ENCODE data around the gene DENND2D. TPM values are rescaled to one million over a fixed set of nuclear protein-coding genes. Genes with fewer than 3 reads are reported as not detected.

DENND2D gene
- polyA plus RNA-seq, 1 donor (not counting 4 experiments of a cell fraction or from before 2014, with no cell fraction given): 7.8 TPM

- Histone ChIP-seq H3K79me2 (ENCODE audit: control insufficient read depth, insufficient read depth, low read length) (peaks cover 86% of the 10 kb centered on the region), H3K4me2 (ENCODE audit: control insufficient read depth, extremely low read depth, insufficient read depth, low read depth, low read length) (no peak overlapping the region), H3K9me3 (ENCODE audit: control insufficient read depth, low read depth, low read length) (no peaks in the 10 kb centered on the region), H3K4me3 (ENCODE audit: control insufficient read depth in 2 of 3, extremely low read depth in 1 of 3, insufficient read depth in 2 of 3, low read depth in 1 of 3, low read length in 3 of 3) (no peak overlapping the region), H4K20me1 (ENCODE audit: control insufficient read depth, extremely low read depth, insufficient read depth, low read length) (no peaks in the 10 kb centered on the region), H3K9me1 (ENCODE audit: control insufficient read depth, extremely low read depth, insufficient read depth, low read length) (no peaks in the 10 kb centered on the region), H3K4me1 (ENCODE audit: control insufficient read depth, extremely low read depth, insufficient read depth, low read length) (no peaks in the 10 kb centered on the region), H3K27ac (ENCODE audit: control insufficient read depth, insufficient read depth, low read length) (no peak overlapping the region), H2AFZ (ENCODE audit: control insufficient read depth, low read length) (no peak overlapping the region), H3K36me3 (ENCODE audit: control insufficient read depth in 2 of 2, extremely low read depth in 1 of 2, insufficient read depth in 2 of 2, low read length in 2 of 2) (peaks cover 5 to 9% of the 10 kb centered on the region in 2 experiments), H3K27me3 (ENCODE audit: control insufficient read depth, extremely low read depth, insufficient read depth, low read length) (no peaks in the 10 kb centered on the region), H3K9ac (ENCODE audit: control insufficient read depth, extremely low read depth, insufficient read depth, low read length) (no peak overlapping the region)
- no peak for FAIRE-seq
- no peak for DNase-seq (ENCODE audit: low read depth, low spot score)
- TF ChIP-seq EZH2 (IDR thresholded peaks at IDR 0.05; ENCODE audit: low read length) (no peak), CTCF (optimal IDR thresholded peaks at IDR 0.05 in 1 of 3, IDR thresholded peaks at IDR 0.05 in 1 of 3, conservative IDR thresholded peaks at IDR 0.05 in 1 of 3; ENCODE audit: extremely low read depth in 1 of 3, insufficient read depth in 2 of 3, low read length in 3 of 3) (no peak)
- dilution Hi-C loops (cut with MboI; ENCODE audit: extremely low pct_ligation_motif_present, low sequenced_read_pairs): no loop called here
Observed at GRCh38 chr1:111151838-111152237, 48.6 kb downstream of the DENND2D start.

- Histone ChIP-seq H2AFZ (ENCODE audit: control insufficient read depth, low read length) (no peak overlapping the region), H3K27me3 (ENCODE audit: control insufficient read depth, extremely low read depth, insufficient read depth, low read length) (no peaks in the 10 kb centered on the region), H3K9me3 (ENCODE audit: control insufficient read depth, low read depth, low read length) (no peaks in the 10 kb centered on the region), H3K4me2 (ENCODE audit: control insufficient read depth, extremely low read depth, insufficient read depth, low read depth, low read length) (no peak overlapping the region), H3K79me2 (ENCODE audit: control insufficient read depth, insufficient read depth, low read length) (peaks cover 88% of the 10 kb centered on the region), H3K9ac (ENCODE audit: control insufficient read depth, extremely low read depth, insufficient read depth, low read length) (no peak overlapping the region), H3K36me3 (ENCODE audit: control insufficient read depth in 2 of 2, extremely low read depth in 1 of 2, insufficient read depth in 2 of 2, low read length in 2 of 2) (peaks cover 5 to 7% of the 10 kb centered on the region in 2 experiments), H3K9me1 (ENCODE audit: control insufficient read depth, extremely low read depth, insufficient read depth, low read length) (peaks cover 3% of the 10 kb centered on the region), H3K4me3 (ENCODE audit: control insufficient read depth in 2 of 3, extremely low read depth in 1 of 3, insufficient read depth in 2 of 3, low read depth in 1 of 3, low read length in 3 of 3) (no peak overlapping the region), H3K4me1 (ENCODE audit: control insufficient read depth, extremely low read depth, insufficient read depth, low read length) (no peaks in the 10 kb centered on the region), H4K20me1 (ENCODE audit: control insufficient read depth, extremely low read depth, insufficient read depth, low read length) (no peaks in the 10 kb centered on the region), H3K27ac (ENCODE audit: control insufficient read depth, insufficient read depth, low read length) (no peak overlapping the region)
- TF ChIP-seq EZH2 (IDR thresholded peaks at IDR 0.05; ENCODE audit: low read length) (no peak), CTCF (optimal IDR thresholded peaks at IDR 0.05 in 1 of 3, IDR thresholded peaks at IDR 0.05 in 1 of 3, conservative IDR thresholded peaks at IDR 0.05 in 1 of 3; ENCODE audit: extremely low read depth in 1 of 3, insufficient read depth in 2 of 3, low read length in 3 of 3) (no peak)
- dilution Hi-C loops (cut with MboI; ENCODE audit: extremely low pct_ligation_motif_present, low sequenced_read_pairs): no loop called here
- no peak for DNase-seq (ENCODE audit: low read depth, low spot score)
- FAIRE-seq: no peak
Observed at GRCh38 chr1:111148376-111148881, 52.0 kb downstream of the DENND2D start.
